ENCODE results near the gene AMPD3. TPM values are rescaled to one million over a fixed set of nuclear protein-coding genes. Genes with fewer than 3 reads are reported as not detected.

The AMPD3 gene
- total RNA-seq, 1 donor from 2014 or later, result 3.0 TPM

- TF ChIP-seq EZH2phosphoT487 (IDR thresholded peaks at IDR 0.05) (no peak), CTCF (IDR thresholded peaks at IDR 0.05) (no peak), EZH2 (IDR thresholded peaks at IDR 0.05) (no peak)
- Histone ChIP-seq H4K20me1 (ENCODE audit: low read depth) (no peaks in the 10 kb centered on the region), H3F3A (ENCODE audit: low read depth) (no peaks in the 10 kb centered on the region), H3K4me2 (no peak overlapping the region), H3K4me3 (no peak overlapping the region), H3K27me3 (no peaks in the 10 kb centered on the region), H3K9ac (no peak overlapping the region), H3K4me1 (no peaks in the 10 kb centered on the region), H3K79me2 (ENCODE audit: low read depth) (no peaks in the 10 kb centered on the region), H3K36me3 (no peaks in the 10 kb centered on the region), H3K27ac (no peak overlapping the region), H2AFZ (replicated peaks) (no peak overlapping the region), H3K9me3 (ENCODE audit: low read depth) (no peaks in the 10 kb centered on the region)
- Mint-ChIP-seq H3K36me3 (no peaks in the 10 kb centered on the region), H3K27me3 (ENCODE audit: insufficient read depth, low read depth) (peaks cover 2% of the 10 kb centered on the region), H3K27ac (no peak overlapping the region), H3K9me3 (no peaks in the 10 kb centered on the region), H3K4me1 (peaks cover 2% of the 10 kb centered on the region), H3K4me3 (no peak overlapping the region)
- no peak for DNase-seq (ENCODE audit: low spot score)
Observed at GRCh38 chr11:10410844-10411200, 44.2 kb upstream of the AMPD3 start.

GRCh38 chr11:10412266-10412665 lies 42.8 kb upstream of the AMPD3 start:
- Histone ChIP-seq H4K20me1 (ENCODE audit: low read depth) (no peaks in the 10 kb centered on the region), H3F3A (ENCODE audit: low read depth) (no peaks in the 10 kb centered on the region), H3K9ac (no peak overlapping the region), H3K4me2 (no peak overlapping the region), H3K4me3 (no peak overlapping the region), H3K27me3 (no peaks in the 10 kb centered on the region), H3K9me3 (ENCODE audit: low read depth) (no peaks in the 10 kb centered on the region), H3K79me2 (ENCODE audit: low read depth) (no peaks in the 10 kb centered on the region), H3K36me3 (no peaks in the 10 kb centered on the region), H2AFZ (replicated peaks) (no peak overlapping the region), H3K27ac (no peak overlapping the region), H3K4me1 (no peaks in the 10 kb centered on the region)
- TF ChIP-seq EZH2phosphoT487 (IDR thresholded peaks at IDR 0.05) (no peak), CTCF (IDR thresholded peaks at IDR 0.05) (no peak), EZH2 (IDR thresholded peaks at IDR 0.05) (no peak)
- H3K27me3 Mint-ChIP-seq (ENCODE audit: insufficient read depth, low read depth), result peaks cover 2% of the 10 kb centered on the region
- H3K4me3 Mint-ChIP-seq, result no peak overlapping the region
- H3K9me3 Mint-ChIP-seq, result no peaks in the 10 kb centered on the region
- DNase-seq (ENCODE audit: low spot score), result no peak
- no peak overlapping the region for H3K27ac Mint-ChIP-seq
- H3K4me1 Mint-ChIP-seq, result no peaks in the 10 kb centered on the region
- no peaks in the 10 kb centered on the region for H3K36me3 Mint-ChIP-seq

DNA sequence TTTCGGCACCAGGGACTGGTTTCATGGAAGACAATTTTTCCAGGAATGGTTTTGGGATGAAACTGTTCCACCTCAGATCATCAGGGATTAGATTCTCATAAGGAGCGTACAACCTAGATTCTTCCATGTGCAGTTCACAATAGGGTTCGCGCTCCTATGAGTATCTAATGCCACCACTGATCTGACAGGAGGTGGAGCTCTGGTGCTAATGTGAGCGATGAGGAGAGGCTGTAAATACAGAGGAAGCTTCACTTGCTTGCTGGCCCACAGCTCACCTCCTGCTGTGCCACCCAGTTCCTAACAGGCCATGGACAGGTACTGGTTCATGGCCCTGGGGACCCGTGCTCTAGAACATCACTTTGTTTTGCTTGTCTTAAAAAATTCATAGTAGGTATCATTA lies 41.8 kb upstream of the AMPD3 start:
- Histone ChIP-seq H2AFZ (replicated peaks) (no peak overlapping the region), H3K9me3 (ENCODE audit: low read depth) (no peaks in the 10 kb centered on the region), H3K27me3 (no peaks in the 10 kb centered on the region), H3K4me2 (no peak overlapping the region), H3K36me3 (no peaks in the 10 kb centered on the region), H4K20me1 (ENCODE audit: low read depth) (no peaks in the 10 kb centered on the region), H3K4me3 (no peak overlapping the region), H3F3A (ENCODE audit: low read depth) (no peaks in the 10 kb centered on the region), H3K27ac (no peak overlapping the region), H3K4me1 (no peaks in the 10 kb centered on the region), H3K79me2 (ENCODE audit: low read depth) (no peaks in the 10 kb centered on the region), H3K9ac (no peak overlapping the region)
- no peak for DNase-seq (ENCODE audit: low spot score)
- H3K27me3 Mint-ChIP-seq (ENCODE audit: insufficient read depth, low read depth), result peaks cover 2% of the 10 kb centered on the region
- no peaks in the 10 kb centered on the region for H3K9me3 Mint-ChIP-seq
- no peaks in the 10 kb centered on the region for H3K4me1 Mint-ChIP-seq
- no peak overlapping the region for H3K27ac Mint-ChIP-seq
- H3K36me3 Mint-ChIP-seq, result no peaks in the 10 kb centered on the region
- H3K4me3 Mint-ChIP-seq, result no peak overlapping the region
- TF ChIP-seq EZH2phosphoT487 (IDR thresholded peaks at IDR 0.05), result no peak
- no peak for TF ChIP-seq EZH2 (IDR thresholded peaks at IDR 0.05)
- no peak for TF ChIP-seq CTCF (IDR thresholded peaks at IDR 0.05)

- H3K9me3 Mint-ChIP-seq, result no peaks in the 10 kb centered on the region
Observed at GRCh38 chr11:10414181-10414580, 40.9 kb upstream of the AMPD3 start.

More at GRCh38 chr11:10414181-10414580, 40.9 kb upstream of the AMPD3 start:
- H3K9me3 ChIP-seq (ENCODE audit: low read depth), result no peaks in the 10 kb centered on the region
- DNase-seq (ENCODE audit: low spot score), result no peak
- Mint-ChIP-seq H3K27ac (no peak overlapping the region), H3K4me1 (no peaks in the 10 kb centered on the region), H3K36me3 (no peaks in the 10 kb centered on the region), H3K27me3 (ENCODE audit: insufficient read depth, low read depth) (peaks cover 2% of the 10 kb centered on the region), H3K4me3 (no peak overlapping the region)
- TF ChIP-seq EZH2phosphoT487 (IDR thresholded peaks at IDR 0.05), result no peak
- TF ChIP-seq CTCF (IDR thresholded peaks at IDR 0.05), result no peak
- TF ChIP-seq EZH2 (IDR thresholded peaks at IDR 0.05), result no peak
- no peaks in the 10 kb centered on the region for H3K4me1 ChIP-seq
- peak overlapping the region; percentile 68 for H2AFZ ChIP-seq (replicated peaks)
- H3K27ac ChIP-seq, result no peak overlapping the region
- H3F3A ChIP-seq (ENCODE audit: low read depth), result no peaks in the 10 kb centered on the region
- H3K9ac ChIP-seq, result no peak overlapping the region
- no peaks in the 10 kb centered on the region for H3K36me3 ChIP-seq
- no peaks in the 10 kb centered on the region for H3K27me3 ChIP-seq
- H4K20me1 ChIP-seq (ENCODE audit: low read depth), result no peaks in the 10 kb centered on the region
- H3K4me3 ChIP-seq, result no peak overlapping the region
- H3K4me2 ChIP-seq, result no peak overlapping the region
- H3K79me2 ChIP-seq (ENCODE audit: low read depth), result no peaks in the 10 kb centered on the region

Data from neural progenitor cell (in vitro differentiated cells).